Testis (tissue), 3 donors: Measurements from ENCODE around the gene DGKB. TPM values are rescaled to one million over a fixed set of nuclear protein-coding genes. Genes with fewer than 3 reads are reported as not detected.

Experiments used
- DNase-seq: peaks from one replicate; pipeline ENCODE4 v3.0.0-alpha.2; 2019
- H3K27ac ChIP-seq, 2 donors: fragments of 200-600 bp; sonication (generic); one replicate each; pipeline ENCODE4 v1.5.1; 2019
- H3K27me3 ChIP-seq: fragments of 200-600 bp; sonication (generic); one replicate; pipeline ENCODE4 v1.5.1; 2019
- H3K36me3 ChIP-seq: fragments of 200-600 bp; sonication (generic); one replicate; pipeline ENCODE4 v1.5.1; 2017; ENCODE audit warnings: low read depth; ENCODE audit errors: missing control alignments
- H3K4me1 ChIP-seq: fragments of 200-600 bp; sonication (generic); one replicate; pipeline ENCODE4 v1.5.1; 2019
- H3K4me3 ChIP-seq, 2 donors: fragments of 200-600 bp; sonication (generic); one replicate each; pipeline ENCODE4 v1.5.1; 2017 to 2019
- H3K9me3 ChIP-seq: fragments of 200-600 bp; sonication (generic); one replicate; pipeline ENCODE4 v1.5.1; 2017
- CTCF ChIP-seq, 3 experiments: fragments of 450-650 bp in 2 of 3; fragments of 200-600 bp in 1 of 3; sonication (generic) in 1 of 3; IDR thresholded peaks; one replicate each; pipeline ENCODE4 v1.5.1; 2016 to 2019; ENCODE audit warnings: antibody characterized with exemption in 3 of 3, mild to moderate bottlenecking in 2 of 3, moderate library complexity in 1 of 3
- POLR2A ChIP-seq: fragments of 450-650 bp; IDR thresholded peaks from one replicate; pipeline ENCODE4 v1.6.1; 2017; ENCODE audit warnings: antibody characterized with exemption, mild to moderate bottlenecking, moderate library complexity
- WGBS, 2 donors: methylation state at CpG; one replicate each; pipeline ENCODE4 v1.1.5; 2018; 5-methylcytosine and 5-hydroxymethylcytosine counted together
- intact Hi-C: fragments of 100-400 bp; cut with DNase I; formaldehyde crosslinking; loops from one replicate; pipeline ENCODE4 v1.15.1; 2023; ENCODE audit warnings: low total_unique reads
- polyA plus RNA-seq: library from polyadenylated mRNA; stranded (reverse); fragments of 350-450 nt; fragmentation: Illumina TruSeq; extraction: RNeasy Lipid Tissue Mini Kit (QIAGEN cat#74804); gene quantifications from one replicate; pipeline ENCODE4 v1.2.3, GENCODE V29; 2014; ENCODE audit warnings: low read depth, low replicate concordance; ENCODE audit not compliant: insufficient read depth
- total RNA-seq, 2 donors: library from RNA; depleted of rRNA; stranded (reverse); fragments of >200 nt; gene quantifications; one replicate each; pipeline ENCODE4 v1.2.3, GENCODE V29; 2016

The DGKB gene
- total and polyA plus RNA-seq, 3 donors from 2014 or later, result 0.17 to 1.1 (median 0.55) TPM

DNA sequence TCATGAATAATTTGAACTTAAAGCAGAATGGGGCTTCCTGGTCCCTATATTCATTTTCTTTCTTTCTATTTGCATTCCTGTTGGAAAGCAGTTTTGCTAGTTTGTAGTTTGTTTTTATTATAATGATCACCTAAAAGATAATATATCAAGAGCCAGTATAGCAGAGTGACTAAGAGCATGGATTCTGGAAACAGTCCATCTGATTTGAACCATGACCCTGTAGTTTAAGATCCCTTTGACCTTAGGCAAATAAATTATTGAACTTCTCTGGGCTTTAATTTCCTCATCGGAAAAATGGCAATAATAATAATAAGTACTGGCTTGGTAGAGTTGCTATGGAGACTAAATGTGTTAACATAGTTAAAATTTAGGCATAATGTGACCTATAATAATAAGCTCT lies 76.1 kb downstream of the DGKB start:
- H3K4me3 ChIP-seq, result no peak overlapping the region
- H3K9me3 ChIP-seq, result no peaks in the 10 kb centered on the region
- TF ChIP-seq CTCF (IDR thresholded peaks at IDR 0.05), result no peak
- no peak for TF ChIP-seq POLR2A
- H3K36me3 ChIP-seq, result no peaks in the 10 kb centered on the region
- H3K27ac ChIP-seq, result no peak overlapping the region
- intact Hi-C loops, result no loop called here
- no peaks in the 10 kb centered on the region for H3K4me1 ChIP-seq
- no peaks in the 10 kb centered on the region for H3K27me3 ChIP-seq
- DNase-seq, result no peak
- WGBS, 2 donors, result 78 to 89% methylated on average over 1 of the region's 1 CpG

GRCh38 chr7:14825912-14826311 lies 76.6 kb downstream of the DGKB start:
- H3K27ac ChIP-seq, result no peak overlapping the region
- no peaks in the 10 kb centered on the region for H3K9me3 ChIP-seq
- no peaks in the 10 kb centered on the region for H3K27me3 ChIP-seq
- H3K4me1 ChIP-seq, result no peaks in the 10 kb centered on the region
- no peak for DNase-seq
- H3K36me3 ChIP-seq, result no peaks in the 10 kb centered on the region
- intact Hi-C loops, result no loop called here
- H3K4me3 ChIP-seq, result no peak overlapping the region
- TF ChIP-seq CTCF (IDR thresholded peaks at IDR 0.05), result no peak
- no peak for TF ChIP-seq POLR2A
- 65 to 76% methylated on average over 8 of the region's 8 CpGs for WGBS, 2 donors

GRCh38 chr7:14822481-14822854 lies 80.1 kb downstream of the DGKB start:
- no peak overlapping the region for H3K27ac ChIP-seq
- no peak overlapping the region for H3K4me3 ChIP-seq
- DNase-seq, result no peak
- WGBS, 2 donors, result 92 to 97% methylated on average over 1 of the region's 1 CpG
- no peaks in the 10 kb centered on the region for H3K36me3 ChIP-seq
- no peaks in the 10 kb centered on the region for H3K9me3 ChIP-seq
- intact Hi-C loops, result no loop called here
- H3K27me3 ChIP-seq, result no peaks in the 10 kb centered on the region
- H3K4me1 ChIP-seq, result no peaks in the 10 kb centered on the region
- no peak for TF ChIP-seq CTCF (IDR thresholded peaks at IDR 0.05)
- TF ChIP-seq POLR2A, result no peak

DNA sequence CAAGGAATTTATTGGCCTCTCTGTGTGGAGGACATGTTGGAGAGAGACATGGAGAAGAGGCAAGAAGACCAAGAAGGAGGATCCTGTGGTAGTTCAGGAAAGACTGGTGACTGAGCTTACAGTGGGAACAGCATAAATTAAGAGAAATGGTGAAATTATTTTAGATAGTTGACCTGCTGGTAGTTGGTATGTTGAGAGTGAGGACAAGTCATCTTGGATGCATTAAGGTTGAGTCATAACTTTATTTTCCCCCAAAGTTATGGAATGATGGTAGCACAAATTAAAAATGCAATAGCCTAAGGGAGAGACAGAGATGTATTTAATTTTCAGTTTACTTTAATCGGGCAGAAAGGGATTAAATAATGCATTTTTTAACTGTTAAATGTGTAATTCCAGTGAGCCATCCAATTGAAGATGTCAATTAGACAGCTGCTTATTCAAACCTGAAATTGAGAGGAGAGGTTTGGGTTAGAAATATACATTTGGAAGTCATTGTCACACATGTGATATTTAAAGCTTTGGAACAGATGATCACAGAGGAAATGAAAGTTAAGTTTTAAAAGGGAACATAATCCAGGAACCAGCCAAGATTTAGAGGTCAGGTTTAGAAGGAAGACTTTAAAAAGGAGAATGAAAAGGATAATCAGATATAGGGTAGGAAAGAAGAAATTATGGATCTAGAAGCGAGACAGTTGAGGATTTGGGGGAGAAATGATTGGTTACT lies 80.6 kb downstream of the DGKB start:
- no peak overlapping the region for H3K27ac ChIP-seq
- no peak overlapping the region for H3K4me3 ChIP-seq
- no peak for TF ChIP-seq POLR2A
- no peak for DNase-seq
- H3K4me1 ChIP-seq, result no peaks in the 10 kb centered on the region
- WGBS, 2 donors, result 85 to 91% methylated on average over 2 of the region's 2 CpGs
- H3K9me3 ChIP-seq, result no peaks in the 10 kb centered on the region
- intact Hi-C loops, result no loop called here
- H3K36me3 ChIP-seq, result no peaks in the 10 kb centered on the region
- no peaks in the 10 kb centered on the region for H3K27me3 ChIP-seq

DNA sequence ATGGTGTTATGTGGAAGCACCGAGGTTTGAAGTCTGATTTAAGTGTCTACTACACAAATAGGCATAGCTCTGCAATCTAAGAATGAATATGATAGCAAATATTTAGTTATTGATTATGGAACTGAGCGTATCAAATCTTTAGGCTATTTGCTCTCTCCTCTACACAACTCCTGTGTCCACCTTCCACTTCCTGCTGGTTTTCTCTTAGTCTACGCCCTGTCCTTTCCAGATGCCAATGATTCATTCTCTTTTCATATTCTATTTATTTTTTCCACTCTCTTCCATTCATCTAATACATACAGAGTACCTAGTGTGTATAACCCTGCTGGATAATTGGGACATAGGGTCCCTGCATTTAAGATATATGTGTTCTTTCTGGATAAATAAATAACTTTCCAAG lies 83.7 kb downstream of the DGKB start:
- Histone ChIP-seq H3K4me1 (no peaks in the 10 kb centered on the region), H3K4me3 (no peak overlapping the region), H3K27ac (no peak overlapping the region), H3K27me3 (no peaks in the 10 kb centered on the region), H3K9me3 (no peaks in the 10 kb centered on the region), H3K36me3 (no peaks in the 10 kb centered on the region)
- TF ChIP-seq POLR2A, result no peak
- no peak for TF ChIP-seq CTCF (IDR thresholded peaks at IDR 0.05)
- intact Hi-C loops, result no loop called here
- WGBS, 2 donors, result 94% methylated on average over 3 of the region's 3 CpGs
- DNase-seq, result no peak
